H1 (cell line): ENCODE measurements around the gene DNAJC6. TPM values are rescaled to one million over a fixed set of nuclear protein-coding genes. Genes with fewer than 3 reads are reported as not detected.

Source experiments
- CTCF ChIA-PET: fragments of 300-600 bp; sonication (Branson Sonifier 250); formaldehyde crosslinking; loops from one replicate; lab custom pipeline; 2021; ENCODE audit not compliant: partially characterized antibody; lab: Charles Lee
- POLR2A ChIA-PET: fragments of 300-600 bp; sonication (Branson Sonifier 250); formaldehyde crosslinking; loops from one replicate; lab custom pipeline; 2021; ENCODE audit warnings: inconsistent platforms; ENCODE audit not compliant: partially characterized antibody; lab: Charles Lee
- DNase-seq, 2 experiments: peaks; one replicate each; pipeline versions ENCODE4 v3.0.0 to v3.0.0-alpha.2; 2010 to 2022; ENCODE audit warnings: low spot score in 2 of 2, low read depth in 1 of 2, mixed read lengths in 1 of 2
- FAIRE-seq: peaks from 2 replicates; lab custom pipeline; 2011; peaks lifted over from hg19 to GRCh38; lab: Jason Lieb, UNC
- H2AFZ ChIP-seq: 2 replicates; pipeline ENCODE4 v1.8.1; 2012; ENCODE audit warnings: low read length, inconsistent platforms
- H2AK5ac ChIP-seq: 2 replicates; pipeline ENCODE4 v1.6.1; 2013; ENCODE audit warnings: low read depth, low read length
- H2BK120ac ChIP-seq: replicated peaks from 2 replicates; pipeline ENCODE3; 2013; ENCODE audit warnings: low read depth, low read length, inconsistent platforms
- H2BK12ac ChIP-seq: 2 replicates; pipeline ENCODE4 v1.6.1; 2013; ENCODE audit warnings: low read depth, low read length
- H2BK15ac ChIP-seq: 2 replicates; pipeline ENCODE4 v1.6.1; 2013; ENCODE audit warnings: low read length
- H2BK20ac ChIP-seq: 2 replicates; pipeline ENCODE4 v1.6.1; 2013; ENCODE audit warnings: low read length
- H2BK5ac ChIP-seq: 2 replicates; pipeline ENCODE4 v1.6.1; 2013; ENCODE audit warnings: low read depth, low read length
- H3K14ac ChIP-seq: 2 replicates; pipeline ENCODE4 v1.6.1; 2013; ENCODE audit warnings: inconsistent platforms; ENCODE audit not compliant: insufficient read length
- H3K18ac ChIP-seq: 2 replicates; pipeline ENCODE4 v1.6.1; 2013; ENCODE audit warnings: low read length; ENCODE audit errors: extremely low read depth
- H3K23ac ChIP-seq: 2 replicates; pipeline ENCODE4 v1.6.1; 2013; ENCODE audit warnings: inconsistent platforms; ENCODE audit not compliant: insufficient read length
- H3K23me2 ChIP-seq: 2 replicates; pipeline ENCODE4 v1.6.1; 2013; ENCODE audit warnings: low read depth, low read length
- H3K27ac ChIP-seq: 2 replicates; pipeline ENCODE4 v1.6.1; 2011; ENCODE audit warnings: low read depth, low read length, inconsistent platforms
- H3K27me3 ChIP-seq, 4 experiments: replicated peaks in 1 of 4; 1 replicate in 1 of 4; 2 replicates in 3 of 4; pipeline versions ENCODE4 v1.6.1 to v1.8.1; 2011 to 2013; ENCODE audit warnings: low read length in 3 of 4, mild to moderate bottlenecking in 3 of 4, inconsistent platforms in 2 of 4, mixed read lengths in 2 of 4, moderate library complexity in 1 of 4; ENCODE audit not compliant: control insufficient read depth in 3 of 4, insufficient read depth in 3 of 4; ENCODE audit errors: extremely low read depth in 1 of 4
- H3K36me3 ChIP-seq, 4 experiments: 2 replicates each; pipeline versions ENCODE4 v1.6.1 to v1.8.1; 2011 to 2013; ENCODE audit warnings: mild to moderate bottlenecking in 4 of 4, low read length in 3 of 4, moderate library complexity in 2 of 4, control low read depth in 1 of 4, inconsistent platforms in 1 of 4; ENCODE audit not compliant: insufficient read depth in 4 of 4, control insufficient read depth in 2 of 4
- H3K4ac ChIP-seq: replicated peaks from 2 replicates; pipeline ENCODE3; 2013; ENCODE audit warnings: low read length, low read depth, mixed read lengths, inconsistent platforms; ENCODE audit not compliant: insufficient read length
- H3K4me1 ChIP-seq, 4 experiments: replicated peaks in 1 of 4; 1 replicate in 1 of 4; 2 replicates in 3 of 4; pipeline versions ENCODE4 v1.6.1 to v1.8.1; 2011 to 2013; ENCODE audit warnings: low read length in 3 of 4, inconsistent platforms in 2 of 4, mixed read lengths in 1 of 4; ENCODE audit not compliant: insufficient read depth in 4 of 4, control insufficient read depth in 3 of 4
- H3K4me2 ChIP-seq, 2 experiments: 2 replicates each; pipeline versions ENCODE4 v1.6.1 to v1.8.1; 2011 to 2013; ENCODE audit warnings: low read depth in 2 of 2, low read length in 2 of 2, control low read depth in 1 of 2, inconsistent platforms in 1 of 2, mild to moderate bottlenecking in 1 of 2; ENCODE audit not compliant: insufficient read depth in 1 of 2
- H3K4me3 ChIP-seq, 4 experiments: fragments of 200-600, 300-600 bp in 1 of 4; sonication (generic), shearing (Covaris generic), sonication (Bioruptor Twin) in 1 of 4; 2 replicates each; pipeline versions ENCODE4 v1.5.1 to v1.8.1; 2011 to 2016; ENCODE audit warnings: low read length in 4 of 4, low read depth in 3 of 4, control low read depth in 2 of 4, inconsistent platforms in 2 of 4, mild to moderate bottlenecking in 2 of 4, mixed read lengths in 1 of 4, moderate library complexity in 1 of 4; ENCODE audit not compliant: insufficient read depth in 2 of 4; ENCODE audit errors: extremely low read depth in 1 of 4
- H3K56ac ChIP-seq: replicated peaks from 2 replicates; pipeline ENCODE3; 2013; ENCODE audit warnings: low read depth, mild to moderate bottlenecking, mixed read lengths, low read length, inconsistent platforms; ENCODE audit not compliant: insufficient read length
- H3K79me1 ChIP-seq: 2 replicates; pipeline ENCODE4 v1.6.1; 2013; ENCODE audit warnings: low read depth, low read length, control low read depth
- H3K79me2 ChIP-seq, 2 experiments: 2 replicates each; pipeline versions ENCODE4 v1.6.1 to v1.8.1; 2012 to 2013; ENCODE audit warnings: low read length in 2 of 2, mild to moderate bottlenecking in 2 of 2, inconsistent platforms in 1 of 2; ENCODE audit not compliant: insufficient read depth in 2 of 2, control insufficient read depth in 1 of 2
- H3K9ac ChIP-seq, 4 experiments: replicated peaks in 1 of 4; 1 replicate in 1 of 4; 2 replicates in 3 of 4; pipeline versions ENCODE4 v1.6.1 to v1.8.1; 2011 to 2013; ENCODE audit warnings: low read depth in 3 of 4, low read length in 3 of 4, control low read depth in 2 of 4, mild to moderate bottlenecking in 2 of 4, moderate library complexity in 2 of 4, inconsistent platforms in 1 of 4; ENCODE audit errors: extremely low read depth in 1 of 4
- H3K9me3 ChIP-seq, 2 experiments: 2 replicates each; pipeline versions ENCODE4 v1.6.1 to v1.8.1; 2012 to 2013; ENCODE audit warnings: mild to moderate bottlenecking in 2 of 2, moderate library complexity in 2 of 2, control low read depth in 1 of 2, inconsistent platforms in 1 of 2, low read depth in 1 of 2, low read length in 1 of 2, mixed read lengths in 1 of 2; ENCODE audit not compliant: insufficient read depth in 2 of 2
- H4K20me1 ChIP-seq, 2 experiments: replicated peaks in 1 of 2; 2 replicates each; pipeline versions ENCODE3 to v1.8.1; 2011 to 2013; ENCODE audit warnings: inconsistent platforms in 2 of 2, low read length in 2 of 2, mild to moderate bottlenecking in 1 of 2; ENCODE audit not compliant: insufficient read depth in 2 of 2, control insufficient read depth in 1 of 2
- H4K5ac ChIP-seq: 2 replicates; pipeline ENCODE4 v1.6.1; 2013; ENCODE audit warnings: low read length, low read depth, mixed read lengths, inconsistent platforms; ENCODE audit not compliant: insufficient read length
- H4K8ac ChIP-seq: 2 replicates; pipeline ENCODE4 v1.8.0; 2013; ENCODE audit warnings: mild to moderate bottlenecking, moderate library complexity, low read length, inconsistent platforms; ENCODE audit not compliant: insufficient read depth; ENCODE audit errors: extremely low read depth
- H4K91ac ChIP-seq: replicated peaks from 2 replicates; pipeline ENCODE3; 2013; ENCODE audit warnings: low read length, mixed read lengths, inconsistent platforms; ENCODE audit not compliant: insufficient read length
- BCL11A ChIP-seq, 2 experiments: IDR thresholded peaks; one replicate each; pipeline ENCODE4 v1.6.1; 2011; ENCODE audit warnings: low read depth in 2 of 2, low read length in 2 of 2, mild to moderate bottlenecking in 2 of 2
- CHD2 ChIP-seq: IDR thresholded peaks from 2 replicates; pipeline ENCODE4 v1.6.1; 2012; ENCODE audit warnings: low read length, improper control_type of control experiment
- CTCF ChIP-seq, 3 experiments: IDR thresholded peaks; 1 replicate in 2 of 3; 2 replicates in 1 of 3; pipeline versions ENCODE4 v1.5.1 to v1.6.1; 2011; ENCODE audit warnings: low read length in 3 of 3, mild to moderate bottlenecking in 3 of 3, inconsistent platforms in 2 of 3, low read depth in 1 of 3, moderate library complexity in 1 of 3; ENCODE audit not compliant: insufficient read depth in 1 of 3; ENCODE audit errors: control extremely low read depth in 1 of 3
- EZH2 ChIP-seq: fragments of 200-600 bp; sonication (generic); IDR thresholded peaks from 2 replicates; pipeline ENCODE4 v1.7.1; 2012; ENCODE audit warnings: low read depth, mild to moderate bottlenecking, moderate library complexity, low read length, inconsistent platforms; ENCODE audit not compliant: severe bottlenecking
- GABPA ChIP-seq: IDR thresholded peaks from 2 replicates; pipeline ENCODE4 v1.6.1; 2011; ENCODE audit warnings: mild to moderate bottlenecking, low read length, moderate library complexity, borderline replicate concordance; ENCODE audit not compliant: insufficient read depth
- KDM4A ChIP-seq: IDR thresholded peaks from one replicate; pipeline ENCODE4 v1.7.1; 2012; ENCODE audit warnings: low read depth, mild to moderate bottlenecking, moderate library complexity, low read length, inconsistent platforms; ENCODE audit not compliant: severe bottlenecking
- RBBP5 ChIP-seq: IDR thresholded peaks from 2 replicates; pipeline ENCODE4 v1.7.1; 2012; ENCODE audit warnings: low read depth, mild to moderate bottlenecking, inconsistent platforms, low read length, moderate library complexity, borderline replicate concordance
- SP2 ChIP-seq: IDR thresholded peaks from 2 replicates; pipeline ENCODE4 v1.6.1; 2012; ENCODE audit warnings: mild to moderate bottlenecking, low read length, inconsistent platforms
- SRF ChIP-seq: IDR thresholded peaks from 2 replicates; pipeline ENCODE4 v1.6.1; 2011; ENCODE audit warnings: mild to moderate bottlenecking, low read depth, low read length, moderate library complexity
- TAF1 ChIP-seq: IDR thresholded peaks from 2 replicates; pipeline ENCODE4 v1.6.1; 2011; ENCODE audit warnings: mild to moderate bottlenecking, low read depth, low read length
- TAF7 ChIP-seq: optimal IDR thresholded peaks from 2 replicates; pipeline ENCODE3; 2011; ENCODE audit warnings: low read depth, mild to moderate bottlenecking, inconsistent platforms, low read length, moderate library complexity, borderline replicate concordance
- WGBS, 2 experiments: shearing (Covaris generic) in 1 of 2; methylation state at CpG; one replicate each; pipeline versions ENCODE4 v1.1.6 to v1.1.7; 2013 to 2015; ENCODE audit warnings: low lambda C conversion rate in 2 of 2, mixed read lengths in 2 of 2, inconsistent platforms in 1 of 2, low coverage in 1 of 2, missing lambda C conversion rate in 1 of 2; ENCODE audit not compliant: insufficient replicate concordance in 2 of 2, insufficient coverage in 1 of 2, insufficient read length in 1 of 2; ENCODE audit errors: extremely low coverage in 1 of 2, missing lambda C conversion rate in 1 of 2; 5-methylcytosine and 5-hydroxymethylcytosine counted together
- polyA plus RNA-seq, 7 experiments: library from polyadenylated mRNA; depleted of rRNA in 3 of 7; stranded (reverse) in 5 of 7; unstranded in 2 of 7; fragments of >200 nt in 5 of 7; fragments of 200-250 nt in 2 of 7; gene quantifications; 1 replicate in 5 of 7; 2 replicates in 1 of 7; 4 replicates in 1 of 7; pipeline versions ENCODE4 v1.2.1 to v1.2.3, GENCODE V29; 2011 to 2013; ENCODE audit warnings: missing spikeins in 2 of 7, mixed read lengths in 2 of 7
- total RNA-seq: library from RNA; stranded (reverse); fragmentation: NEBNext Ultra II Directional; extraction: Animal tissue kit (Norgen Biotek cat#: 25700); gene quantifications from 2 replicates; pipeline ENCODE4 v1.2.1, GENCODE V29; 2021

Gene DNAJC6
- total and polyA plus RNA-seq, 2 of the 8 experiments (the other 6 are each of a cell fraction or from before 2014, with no cell fraction given) = 1.6 to 3.0 TPM

GRCh38 chr1:65435987-65436386, 126.6 kb downstream of the DNAJC6 start:
- H2BK120ac ChIP-seq = no peak overlapping the region

More at GRCh38 chr1:65435987-65436386, 126.6 kb downstream of the DNAJC6 start:
- Histone ChIP-seq H2BK15ac (no peak overlapping the region), H4K8ac (no peak overlapping the region), H3K14ac (no peak overlapping the region), H3K23ac (no peak overlapping the region), H3K4me3 (no peak overlapping the region), H3K23me2 (peaks cover 1% of the 10 kb centered on the region; the same call in 1 of the 2 replicates), H3K4me1 (peaks cover 2 to 14% (median 9%) of the 10 kb centered on the region in 4 experiments; a peak in 5 of 7 replicates), H2BK12ac (no peak overlapping the region), H2BK5ac (no peak overlapping the region), H2BK20ac (no peak overlapping the region), H3K56ac (no peak overlapping the region), H3K36me3 (peaks cover 0 to 7% (median 0%) of the 10 kb centered on the region in 4 experiments; a peak in 1 of 8 replicates), H4K20me1 (no peaks in the 10 kb centered on the region), H3K79me2 (no peaks in the 10 kb centered on the region), H3K4me2 (no peak overlapping the region), H4K5ac (no peak overlapping the region), H3K9me3 (no peaks in the 10 kb centered on the region), H2AFZ (no peak overlapping the region), H3K27me3 (no peaks in the 10 kb centered on the region), H3K4ac (no peak overlapping the region), H3K79me1 (no peaks in the 10 kb centered on the region), H2AK5ac (no peak overlapping the region), H3K18ac (no peak overlapping the region), H4K91ac (no peak overlapping the region), H3K27ac (no peak overlapping the region), H3K9ac (no peak overlapping the region)
- FAIRE-seq (no peak), DNase-seq (no peak)
- CTCF ChIA-PET = interaction anchor here (1.2 to 1.4 kb wide), 2 partner anchors 13 to 71 kb away, joined by 3 read pairs; no protein-coding TSS in a partner anchor
- POLR2A ChIA-PET = interaction anchor here (2.4 kb wide), 1 partner anchor 10 kb away, joined by 8 read pairs; no protein-coding TSS in a partner anchor
- WGBS, 2 experiments = 92% methylated on average over 2 of the region's 2 CpGs; no CpG with 5 or more reads in 1 of the 2 experiments
- TF ChIP-seq EZH2 (no peak), SP2 (no peak), RBBP5 (no peak), TAF7 (no peak), GABPA (no peak), KDM4A (no peak), CHD2 (no peak), CTCF (IDR thresholded peaks at IDR 0.05; ENCODE audit: control extremely low read depth in 1 of 3, insufficient read depth in 1 of 3, low read depth in 1 of 3, low read length in 3 of 3) (no peak), BCL11A (IDR thresholded peaks at IDR 0.05; ENCODE audit: low read depth in 2 of 2, low read length in 2 of 2) (no peak), TAF1 (no peak), SRF (no peak)
